ENCODE data around the gene ZDHHC1. TPM values are rescaled to one million over a fixed set of nuclear protein-coding genes. Genes with fewer than 3 reads are reported as not detected.

The ZDHHC1 gene
- total and polyA plus RNA-seq, 2 donors (not counting 3 experiments of a cell fraction or from before 2014, with no cell fraction given): 11.4 to 14.4 TPM

- TF ChIP-seq EZH2 (IDR thresholded peaks at IDR 0.05; ENCODE audit: borderline replicate concordance, low read depth, low read length, severe bottlenecking) (no peak), POLR2A (IDR thresholded peaks at IDR 0.05; ENCODE audit: low read depth, low read length) (no peak), FOS (IDR thresholded peaks at IDR 0.05; ENCODE audit: borderline replicate concordance, insufficient read depth, low read length) (no peak), GATA2 (IDR thresholded peaks at IDR 0.05; ENCODE audit: insufficient read depth, insufficient read length, low read depth, low read length) (no peak), POLR2AphosphoS5 (IDR thresholded peaks at IDR 0.05; ENCODE audit: insufficient read depth, low read depth, low read length) (no peak), CTCF (IDR thresholded peaks at IDR 0.05; ENCODE audit: extremely low read depth in 1 of 2, insufficient read depth in 1 of 2, low read depth in 1 of 2, low read length in 2 of 2) (no peak), JUN (IDR thresholded peaks at IDR 0.05; ENCODE audit: borderline replicate concordance, insufficient read depth, insufficient read length, low read depth) (no peak), MYC (IDR thresholded peaks at IDR 0.05; ENCODE audit: low read depth, low read length) (no peak)
- TF ChIP-seq, protein P1, sequence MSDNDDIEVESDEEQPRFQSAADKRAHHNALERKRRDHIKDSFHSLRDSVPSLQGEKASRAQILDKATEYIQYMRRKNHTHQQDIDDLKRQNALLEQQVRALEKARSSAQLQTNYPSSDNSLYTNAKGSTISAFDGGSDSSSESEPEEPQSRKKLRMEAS (IDR thresholded peaks at IDR 0.05; ENCODE audit: insufficient read depth, insufficient read length): no peak
- no peak overlapping the region for H3K4me3 ChIP-seq (replicated peaks in 1 of 3; ENCODE audit: insufficient read depth in 1 of 3, low read depth in 1 of 3, low read length in 3 of 3)
- no peaks in the 10 kb centered on the region for H3K9me3 ChIP-seq (replicated peaks; ENCODE audit: control insufficient read depth, insufficient read depth, low read length)
- DNase-seq (ENCODE audit: low read depth, low spot score) (no peak), FAIRE-seq (no peak)
- POLR2A ChIA-PET: no interaction called here
- H3K9me1 ChIP-seq (replicated peaks; ENCODE audit: control insufficient read depth, extremely low read depth, insufficient read depth, low read length): no peaks in the 10 kb centered on the region
- CTCF ChIA-PET: no interaction called here
- H3K4me1 ChIP-seq (ENCODE audit: control insufficient read depth, extremely low read depth, insufficient read depth, low read length): no peaks in the 10 kb centered on the region
- H4K20me1 ChIP-seq (replicated peaks; ENCODE audit: control insufficient read depth, extremely low read depth, insufficient read depth, low read length): no peaks in the 10 kb centered on the region
- H3K9ac ChIP-seq (replicated peaks; ENCODE audit: extremely low read depth, insufficient read depth, low read length): no peak overlapping the region
- H3K27me3 ChIP-seq (ENCODE audit: control insufficient read depth in 2 of 2, insufficient read depth in 2 of 2, low read length in 2 of 2): no peaks in the 10 kb centered on the region
- no peak overlapping the region for H2AFZ ChIP-seq (ENCODE audit: low read depth, low read length)
- no TSS peak for BruUV-seq (replicated peaks)
- dilution Hi-C loops (cut with MboI; ENCODE audit: extremely low pct_ligation_motif_present, low sequenced_read_pairs) (no loop called here), intact Hi-C loops (cut with micrococcal nuclease) (no loop called here)
- no peak overlapping the region for H3K4me2 ChIP-seq (ENCODE audit: insufficient read depth, low read length)
- no peak overlapping the region for H3K27ac ChIP-seq (ENCODE audit: insufficient read depth, low read depth, low read length)
- H3K36me3 ChIP-seq (ENCODE audit: control insufficient read depth in 2 of 2, extremely low read depth in 1 of 2, insufficient read depth in 2 of 2, low read length in 2 of 2): peaks cover 0 to 23% of the 10 kb centered on the region in 2 experiments
- H3K79me2 ChIP-seq (ENCODE audit: control insufficient read depth, insufficient read depth, low read length): no peaks in the 10 kb centered on the region
Measured at GRCh38 chr16:67437513-67437912, 21.2 kb upstream of the ZDHHC1 start.
